GM12878 (cell line): ENCODE results near the gene CDPF1.

Experiments
- EZH2 ChIP-seq: IDR thresholded peaks from 2 replicates; pipeline ENCODE4 v1.6.1; 2012; ENCODE audit warnings: low read depth, mild to moderate bottlenecking, control low read depth, inconsistent platforms, low read length, borderline replicate concordance; ENCODE audit not compliant: control insufficient read depth
- FOXK2 ChIP-seq: fragments of 450-650 bp; IDR thresholded peaks from 2 replicates; pipeline ENCODE4 v1.6.1; 2017; ENCODE audit warnings: mild to moderate bottlenecking, moderate library complexity
- MAX ChIP-seq: IDR thresholded peaks from 2 replicates; pipeline ENCODE4 v1.6.1; 2012; ENCODE audit warnings: low read depth, low read length, improper control_type of control experiment
- POLR2A ChIP-seq: IDR thresholded peaks from 2 replicates; pipeline ENCODE4 v1.6.1; 2011; ENCODE audit warnings: low read depth, mild to moderate bottlenecking, low read length
- POLR2AphosphoS5 ChIP-seq: IDR thresholded peaks from 2 replicates; pipeline ENCODE4 v1.6.1; 2011; ENCODE audit warnings: mild to moderate bottlenecking, low read length, inconsistent platforms
- RCOR1 ChIP-seq: conservative IDR thresholded peaks from 2 replicates; pipeline ENCODE4 v1.6.1; 2012; ENCODE audit warnings: low read depth, low read length, improper control_type of control experiment
- SIN3A ChIP-seq: IDR thresholded peaks from 2 replicates; pipeline ENCODE4 v1.6.1; 2012; ENCODE audit warnings: low read depth, low read length, improper control_type of control experiment
- SMAD1 ChIP-seq: fragments of 450-650 bp; IDR thresholded peaks from 2 replicates; pipeline ENCODE4 v1.6.1; 2018; ENCODE audit warnings: mild to moderate bottlenecking, low read depth; ENCODE audit not compliant: partially characterized antibody
- ZBTB40 ChIP-seq: fragments of 450-650 bp; IDR thresholded peaks from 2 replicates; pipeline ENCODE4 v1.6.1; 2016; ENCODE audit warnings: mild to moderate bottlenecking, moderate library complexity, borderline replicate concordance
- TF ChIP-seq, protein P1 (sequence below), 3 experiments: IDR thresholded peaks in 2 of 3; conservative IDR thresholded peaks in 1 of 3; 2 replicates each; pipeline ENCODE4 v1.5.1; 2011; ENCODE audit warnings: low read depth in 3 of 3, low read length in 3 of 3, mild to moderate bottlenecking in 3 of 3, control low read depth in 2 of 3, moderate library complexity in 2 of 3, inconsistent platforms in 1 of 3, mixed read lengths in 1 of 3; ENCODE audit not compliant: control insufficient read depth in 2 of 3, insufficient read depth in 1 of 3; ENCODE audit errors: extremely low read depth in 1 of 3

DNA sequence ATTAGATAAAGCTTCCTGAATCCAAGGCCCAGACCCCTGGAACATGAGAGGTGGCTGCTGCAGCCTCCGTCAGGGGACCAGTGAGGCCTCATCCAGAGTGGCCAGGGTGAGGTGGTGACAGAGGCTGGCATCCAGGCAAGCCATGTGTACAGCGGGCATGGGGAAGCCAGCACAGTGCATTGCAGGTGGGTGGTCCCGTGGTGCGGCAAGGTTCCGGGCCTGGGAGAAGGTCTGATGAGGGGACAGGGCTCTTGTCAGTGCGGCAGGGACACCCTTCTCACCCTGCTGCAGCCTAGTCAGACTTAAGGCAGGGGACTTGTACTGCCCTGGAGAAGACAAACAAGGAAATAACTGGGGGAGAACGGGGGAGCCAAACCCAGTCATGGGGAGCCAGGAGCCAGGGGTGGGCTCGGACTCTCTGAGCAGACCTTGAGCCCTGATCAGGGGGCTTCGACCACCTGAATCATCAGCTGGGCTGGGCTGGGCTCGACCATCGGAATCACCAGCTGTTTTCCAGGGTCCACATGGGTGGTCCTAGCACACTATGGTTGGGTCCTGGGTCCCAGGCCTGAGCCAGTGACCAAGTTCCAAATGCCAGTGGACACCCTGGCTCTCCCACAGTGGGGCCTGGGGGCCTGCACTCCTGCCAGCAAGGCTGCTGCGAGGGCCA is 22.8 kb upstream of the CDPF1 start:
- TF ChIP-seq ZBTB40 (no peak), MAX (no peak), RCOR1 (no peak), SMAD1 (no peak), POLR2A (no peak), FOXK2 (no peak), SIN3A (no peak), POLR2AphosphoS5 (no peak), EZH2 (no peak)
- TF ChIP-seq, protein P1, sequence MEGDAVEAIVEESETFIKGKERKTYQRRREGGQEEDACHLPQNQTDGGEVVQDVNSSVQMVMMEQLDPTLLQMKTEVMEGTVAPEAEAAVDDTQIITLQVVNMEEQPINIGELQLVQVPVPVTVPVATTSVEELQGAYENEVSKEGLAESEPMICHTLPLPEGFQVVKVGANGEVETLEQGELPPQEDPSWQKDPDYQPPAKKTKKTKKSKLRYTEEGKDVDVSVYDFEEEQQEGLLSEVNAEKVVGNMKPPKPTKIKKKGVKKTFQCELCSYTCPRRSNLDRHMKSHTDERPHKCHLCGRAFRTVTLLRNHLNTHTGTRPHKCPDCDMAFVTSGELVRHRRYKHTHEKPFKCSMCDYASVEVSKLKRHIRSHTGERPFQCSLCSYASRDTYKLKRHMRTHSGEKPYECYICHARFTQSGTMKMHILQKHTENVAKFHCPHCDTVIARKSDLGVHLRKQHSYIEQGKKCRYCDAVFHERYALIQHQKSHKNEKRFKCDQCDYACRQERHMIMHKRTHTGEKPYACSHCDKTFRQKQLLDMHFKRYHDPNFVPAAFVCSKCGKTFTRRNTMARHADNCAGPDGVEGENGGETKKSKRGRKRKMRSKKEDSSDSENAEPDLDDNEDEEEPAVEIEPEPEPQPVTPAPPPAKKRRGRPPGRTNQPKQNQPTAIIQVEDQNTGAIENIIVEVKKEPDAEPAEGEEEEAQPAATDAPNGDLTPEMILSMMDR (IDR thresholded peaks at IDR 0.05 in 2 of 3, conservative IDR thresholded peaks at IDR 0.05 in 1 of 3; ENCODE audit: control insufficient read depth in 2 of 3, extremely low read depth in 1 of 3, insufficient read depth in 1 of 3, low read depth in 3 of 3, low read length in 3 of 3): no peak
